ENCODE data around the gene BSG.
"Not testable (repeated sequence)": the region's sequence is repeated elsewhere in the genome, so short reads cannot be mapped to it uniquely, and the experiment has no call there.

The BSG gene

DNA sequence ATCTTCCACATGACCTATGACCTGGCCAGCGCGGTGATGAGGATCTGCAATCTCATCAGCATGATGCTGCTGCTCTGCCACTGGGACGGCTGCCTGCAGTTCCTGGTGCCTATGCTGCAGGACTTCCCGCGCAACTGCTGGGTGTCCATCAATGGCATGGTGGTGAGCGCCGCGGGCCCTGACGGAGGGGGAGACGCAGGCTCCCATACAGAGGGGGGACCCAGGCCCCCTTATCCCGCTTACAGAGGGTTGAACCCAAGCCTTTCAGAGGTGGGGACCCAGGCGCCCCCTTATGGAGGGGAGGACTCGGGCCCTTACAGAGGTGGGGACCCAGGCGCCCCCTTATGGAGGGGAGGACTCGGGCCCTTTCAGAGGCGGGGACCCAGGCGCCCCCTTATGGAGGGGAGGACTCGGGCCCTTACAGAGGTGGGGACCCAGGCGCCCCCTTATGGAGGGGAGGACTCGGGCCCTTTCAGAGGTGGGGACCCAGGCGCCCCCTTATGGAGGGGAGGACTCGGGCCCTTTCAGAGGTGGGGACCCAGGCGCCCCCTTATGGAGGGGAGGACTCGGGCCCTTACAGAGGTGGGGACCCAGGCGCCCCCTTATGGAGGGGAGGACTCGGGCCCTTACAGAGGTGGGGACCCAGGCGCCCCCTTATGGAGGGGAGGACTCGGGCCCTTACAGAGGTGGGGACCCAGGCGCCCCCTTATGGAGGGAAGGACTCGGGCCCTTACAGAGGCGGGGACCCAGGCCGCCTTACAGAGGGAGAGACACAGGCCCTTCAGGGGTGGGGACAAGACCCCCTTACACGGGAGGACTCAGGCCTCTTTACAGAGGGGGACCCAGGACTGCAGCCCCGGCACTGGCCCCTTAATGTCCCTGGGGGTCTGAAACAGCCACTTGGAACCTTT is 32.9 kb downstream of the BSG start:
- DNase-seq = not testable (repeated sequence)

DNA sequence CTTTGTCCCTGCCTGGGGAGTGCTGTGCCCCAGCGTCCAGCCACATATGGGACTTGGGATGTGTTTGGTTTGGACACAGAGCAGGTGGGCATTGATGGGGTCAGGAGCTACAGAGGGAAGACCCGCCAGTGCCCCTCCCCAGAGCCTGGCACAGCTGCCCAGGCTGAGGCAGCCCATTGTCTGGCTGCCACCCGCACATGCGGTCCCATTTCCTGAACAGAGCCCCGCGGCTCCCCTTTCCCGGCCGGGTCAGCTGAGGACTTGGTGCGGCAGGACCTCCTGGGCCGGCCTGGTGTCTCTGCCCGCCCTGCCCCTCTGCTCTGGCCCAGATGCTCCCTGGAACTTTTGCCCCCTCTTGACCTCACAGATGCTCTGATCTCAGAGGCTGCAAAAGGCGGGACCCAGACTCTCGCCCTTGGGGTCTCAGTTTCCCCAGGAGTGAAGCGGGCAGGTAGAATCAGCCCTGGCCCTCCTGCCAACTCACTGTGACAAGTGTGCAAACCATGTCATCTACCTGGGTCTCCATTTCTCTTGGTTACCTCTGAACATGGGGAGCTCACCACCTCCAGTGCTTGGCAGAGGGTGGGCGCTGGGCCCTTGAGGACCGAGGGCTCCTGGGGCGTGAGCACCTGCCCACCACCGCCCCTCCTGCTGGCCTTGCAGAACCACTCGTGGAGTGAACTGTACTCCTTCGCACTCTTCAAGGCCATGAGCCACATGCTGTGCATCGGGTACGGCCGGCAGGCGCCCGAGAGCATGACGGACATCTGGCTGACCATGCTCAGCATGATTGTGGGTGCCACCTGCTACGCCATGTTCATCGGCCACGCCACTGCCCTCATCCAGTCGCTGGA is 35.1 kb downstream of the BSG start:
- no peak for DNase-seq

DNA sequence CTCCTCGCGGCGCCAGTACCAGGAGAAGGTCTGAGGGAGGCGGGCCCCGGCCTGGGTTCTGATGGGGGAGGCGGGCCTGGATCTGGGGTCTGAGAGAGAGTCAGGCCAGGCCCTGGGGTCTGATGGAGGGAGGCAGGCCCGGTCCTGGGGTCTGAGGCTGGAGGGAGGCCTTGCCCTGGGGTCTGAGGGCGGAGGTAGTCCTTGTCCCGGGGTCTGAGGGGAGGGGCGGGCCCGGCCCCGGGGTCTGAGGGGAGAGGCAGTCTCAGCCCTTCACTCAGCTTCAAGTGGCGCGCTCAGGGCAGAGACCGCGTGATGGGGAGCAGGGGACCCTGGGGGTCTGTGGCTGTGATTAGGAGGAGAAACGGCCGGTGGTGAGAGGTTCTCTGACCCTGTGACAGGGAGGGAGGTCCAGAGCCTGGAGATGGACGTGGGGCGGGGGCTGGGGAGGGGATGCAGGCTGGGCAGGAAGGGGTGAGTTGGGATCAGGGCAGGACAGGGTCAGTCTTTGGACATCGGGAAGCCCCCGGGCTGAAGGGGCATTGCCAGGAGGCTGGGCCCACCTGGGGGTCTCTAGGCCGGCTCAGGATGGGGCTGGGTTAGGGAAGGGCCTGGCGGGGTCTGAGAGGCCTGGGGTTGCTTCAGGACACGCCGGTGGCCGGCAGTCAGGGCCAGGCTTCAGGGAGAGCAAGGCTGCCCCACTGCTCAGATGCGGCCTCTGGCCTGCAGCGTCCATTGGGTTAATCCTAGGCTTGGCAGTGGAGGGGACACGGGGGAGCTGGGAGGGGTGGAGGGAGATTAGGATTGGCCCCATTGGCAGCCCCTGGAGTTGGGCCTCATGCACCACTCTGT is 36.0 kb downstream of the BSG start:
- no peak for DNase-seq

DNA sequence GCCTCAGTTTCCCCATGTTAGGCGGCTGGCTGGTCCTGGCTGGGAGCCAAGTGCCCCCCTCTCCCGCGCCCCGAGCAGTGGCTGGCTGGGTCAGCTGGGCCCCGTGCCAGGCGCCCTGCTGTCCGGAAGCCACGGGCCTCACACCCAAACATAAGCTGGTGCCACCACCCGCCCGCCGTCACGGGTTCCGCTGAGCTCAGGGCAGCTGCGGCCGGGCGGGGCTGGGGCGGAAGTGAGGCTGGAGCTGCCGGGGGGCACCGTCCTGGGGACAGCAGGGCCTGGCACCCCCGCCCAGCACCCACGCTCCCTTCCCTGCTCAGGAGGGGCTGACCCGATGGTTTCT is 36.6 kb downstream of the BSG start:
- peak; percentile 49 to 71 (median 54) for DNase-seq

DNA sequence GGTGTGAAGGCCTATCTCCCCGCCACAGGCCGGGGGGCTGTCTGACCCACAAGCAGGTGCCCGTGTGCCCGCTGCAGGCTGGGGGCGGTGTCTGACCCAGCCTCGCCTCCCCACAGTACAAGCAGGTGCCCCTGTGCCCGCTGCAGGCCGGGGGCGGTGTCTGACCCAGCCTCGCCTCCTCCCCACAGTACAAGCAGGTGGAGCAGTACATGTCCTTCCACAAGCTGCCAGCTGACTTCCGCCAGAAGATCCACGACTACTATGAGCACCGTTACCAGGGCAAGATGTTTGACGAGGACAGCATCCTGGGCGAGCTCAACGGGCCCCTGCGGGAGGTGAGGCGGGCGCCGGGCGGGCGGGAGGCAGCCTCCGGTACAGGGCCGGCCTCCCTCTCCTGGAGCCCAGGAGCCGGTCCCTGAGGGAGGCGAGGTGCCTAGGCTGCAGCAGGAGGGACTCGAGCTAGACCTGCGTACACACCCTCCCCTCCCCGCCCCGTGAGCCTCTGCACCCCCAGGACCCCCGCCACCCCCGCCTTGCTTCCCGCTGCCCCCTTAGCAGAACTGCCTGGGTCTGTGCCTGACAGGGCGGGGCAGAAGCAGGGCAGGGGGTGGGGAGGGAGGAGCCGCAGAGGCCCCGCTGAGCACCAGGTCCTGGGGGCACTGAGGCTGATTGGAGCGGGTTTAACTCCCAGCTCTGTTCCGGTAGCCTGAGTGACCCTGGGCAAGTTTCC is 37.8 kb downstream of the BSG start:
- no peak for DNase-seq

DNA sequence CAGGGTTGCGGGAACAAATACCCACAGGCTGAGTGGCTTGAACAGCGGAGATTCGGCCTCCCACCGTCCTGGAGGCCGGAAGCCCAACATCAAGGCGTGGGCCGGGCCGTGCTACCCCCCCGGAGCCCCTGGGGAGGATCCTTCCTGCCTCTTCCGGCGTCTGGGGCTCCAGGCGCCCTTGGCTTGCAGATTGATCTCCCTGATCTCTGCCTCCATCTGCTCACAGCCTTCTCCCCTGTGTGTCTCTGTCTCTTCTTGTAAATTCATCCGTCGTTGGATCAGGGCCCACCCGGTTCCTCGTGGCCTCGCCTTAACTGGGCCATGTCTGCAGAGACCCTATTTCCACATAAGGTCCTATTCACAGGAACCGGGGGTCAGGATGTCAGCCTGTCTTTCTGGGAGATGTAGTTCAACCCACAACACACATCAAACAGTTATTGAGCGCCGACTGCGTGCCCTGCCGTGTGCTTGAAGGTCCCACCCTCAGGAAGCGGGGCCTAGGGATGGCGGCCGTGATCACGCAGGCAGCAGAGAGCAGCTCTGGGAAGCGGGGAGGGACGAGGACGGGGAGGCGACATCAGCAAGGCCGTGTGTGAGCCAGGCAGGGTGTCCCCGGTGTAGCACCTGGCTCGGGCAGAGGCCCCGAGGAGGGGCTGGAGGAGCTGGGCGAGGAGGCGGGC is 38.5 kb downstream of the BSG start:
- no peak for DNase-seq

DNA sequence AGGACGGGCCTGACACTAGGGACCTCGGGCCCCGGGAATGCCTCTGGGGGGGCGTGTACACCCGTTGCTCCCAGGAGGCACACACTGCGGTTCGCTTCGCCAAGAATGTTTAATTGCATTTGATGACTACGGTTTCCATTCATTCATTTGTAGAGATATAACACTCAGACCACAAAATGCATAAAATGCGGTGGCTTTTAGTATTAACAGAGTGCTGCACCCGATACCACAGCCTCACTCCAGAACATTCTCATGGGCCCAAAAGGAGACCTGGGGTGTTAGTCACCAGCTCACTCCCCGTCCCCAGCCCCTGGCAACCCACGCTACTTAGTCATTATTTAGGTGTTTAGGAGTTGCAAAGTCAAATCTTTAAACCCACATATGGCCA is 39.1 kb downstream of the BSG start:
- no peak for DNase-seq

DNA sequence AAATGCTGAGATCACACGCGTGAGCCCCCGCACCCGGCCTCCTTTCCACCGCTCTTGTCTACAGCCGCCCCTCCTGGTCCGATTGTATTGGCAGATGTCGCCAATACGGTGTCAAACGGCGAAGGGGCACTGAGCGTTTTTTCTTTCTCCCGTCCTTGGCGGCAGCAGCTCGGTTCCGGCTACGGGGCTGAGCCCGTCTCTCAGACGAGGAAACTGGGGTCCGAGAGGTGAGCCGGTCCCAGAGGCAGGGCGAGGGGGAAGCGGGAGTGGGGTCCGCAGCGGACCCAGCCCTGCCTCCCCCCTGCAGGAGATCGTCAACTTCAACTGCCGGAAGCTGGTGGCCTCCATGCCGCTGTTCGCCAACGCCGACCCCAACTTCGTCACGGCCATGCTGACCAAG is 40.5 kb downstream of the BSG start:
- DNase-seq = no peak

DNA sequence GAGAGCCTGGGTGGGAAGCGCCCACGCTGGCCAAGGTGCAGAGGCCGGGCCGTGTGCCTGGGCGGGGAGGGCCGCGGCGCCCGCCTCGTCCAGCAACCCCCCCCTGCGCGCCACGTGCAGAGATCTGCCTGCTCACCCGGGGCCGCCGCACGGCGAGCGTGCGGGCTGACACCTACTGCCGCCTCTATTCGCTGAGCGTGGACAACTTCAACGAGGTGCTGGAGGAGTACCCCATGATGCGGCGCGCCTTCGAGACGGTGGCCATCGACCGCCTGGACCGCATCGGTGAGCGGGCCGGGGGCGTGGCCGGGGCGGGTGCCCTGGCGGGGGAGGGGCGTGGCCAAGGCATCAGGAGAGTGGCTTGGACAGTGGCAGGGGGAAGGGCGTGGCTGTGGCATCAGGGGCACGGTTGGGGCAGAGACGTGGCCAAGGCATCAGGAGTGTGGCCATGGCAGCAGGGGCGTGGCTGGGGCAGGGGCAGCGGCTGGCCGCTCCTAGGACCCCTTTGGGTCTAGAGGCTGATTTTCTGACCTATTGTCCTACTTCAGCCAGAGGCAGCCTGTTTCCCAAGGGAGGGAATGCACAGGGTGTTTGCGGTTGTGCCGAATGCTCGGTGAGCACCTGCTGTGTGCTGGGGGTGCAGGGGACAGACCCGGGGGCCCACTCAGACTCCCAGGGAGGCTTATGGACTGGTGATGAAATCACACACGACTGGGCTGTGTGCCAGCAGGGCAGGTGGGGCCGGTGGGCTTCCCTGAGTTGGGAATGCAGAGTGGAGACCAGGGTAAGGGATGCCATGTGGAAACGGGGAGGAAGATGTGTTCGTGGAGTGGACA is 41.6 kb downstream of the BSG start:
- no peak for DNase-seq

DNA sequence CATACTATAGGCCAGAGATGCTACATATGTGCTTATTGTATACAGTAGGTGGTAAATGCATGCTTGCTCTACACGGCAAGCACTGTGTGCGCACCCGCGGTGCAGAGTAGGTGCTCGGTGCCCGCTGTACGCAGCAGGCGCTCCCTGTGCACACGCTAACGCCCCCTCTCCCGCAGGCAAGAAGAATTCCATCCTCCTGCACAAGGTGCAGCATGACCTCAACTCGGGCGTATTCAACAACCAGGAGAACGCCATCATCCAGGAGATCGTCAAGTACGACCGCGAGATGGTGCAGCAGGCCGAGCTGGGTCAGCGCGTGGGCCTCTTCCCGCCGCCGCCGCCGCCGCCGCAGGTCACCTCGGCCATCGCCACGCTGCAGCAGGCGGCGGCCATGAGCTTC is 43.2 kb downstream of the BSG start:
- peak; percentile 34 to 58 (median 43) for DNase-seq

DNA sequence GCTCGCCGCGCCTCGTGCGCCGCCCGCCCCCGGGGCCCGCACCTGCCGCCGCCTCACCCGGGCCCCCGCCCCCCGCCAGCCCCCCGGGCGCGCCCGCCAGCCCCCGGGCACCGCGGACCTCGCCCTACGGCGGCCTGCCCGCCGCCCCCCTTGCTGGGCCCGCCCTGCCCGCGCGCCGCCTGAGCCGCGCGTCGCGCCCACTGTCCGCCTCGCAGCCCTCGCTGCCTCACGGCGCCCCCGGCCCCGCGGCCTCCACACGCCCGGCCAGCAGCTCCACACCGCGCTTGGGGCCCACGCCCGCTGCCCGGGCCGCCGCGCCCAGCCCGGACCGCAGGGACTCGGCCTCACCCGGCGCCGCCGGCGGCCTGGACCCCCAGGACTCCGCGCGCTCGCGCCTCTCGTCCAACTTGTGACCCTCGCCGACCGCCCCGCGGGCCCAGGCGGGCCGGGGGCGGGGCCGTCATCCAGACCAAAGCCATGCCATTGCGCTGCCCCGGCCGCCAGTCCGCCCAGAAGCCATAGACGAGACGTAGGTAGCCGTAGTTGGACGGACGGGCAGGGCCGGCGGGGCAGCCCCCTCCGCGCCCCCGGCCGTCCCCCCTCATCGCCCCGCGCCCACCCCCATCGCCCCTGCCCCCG is 43.8 kb downstream of the BSG start:
- DNase-seq = no peak

DNA sequence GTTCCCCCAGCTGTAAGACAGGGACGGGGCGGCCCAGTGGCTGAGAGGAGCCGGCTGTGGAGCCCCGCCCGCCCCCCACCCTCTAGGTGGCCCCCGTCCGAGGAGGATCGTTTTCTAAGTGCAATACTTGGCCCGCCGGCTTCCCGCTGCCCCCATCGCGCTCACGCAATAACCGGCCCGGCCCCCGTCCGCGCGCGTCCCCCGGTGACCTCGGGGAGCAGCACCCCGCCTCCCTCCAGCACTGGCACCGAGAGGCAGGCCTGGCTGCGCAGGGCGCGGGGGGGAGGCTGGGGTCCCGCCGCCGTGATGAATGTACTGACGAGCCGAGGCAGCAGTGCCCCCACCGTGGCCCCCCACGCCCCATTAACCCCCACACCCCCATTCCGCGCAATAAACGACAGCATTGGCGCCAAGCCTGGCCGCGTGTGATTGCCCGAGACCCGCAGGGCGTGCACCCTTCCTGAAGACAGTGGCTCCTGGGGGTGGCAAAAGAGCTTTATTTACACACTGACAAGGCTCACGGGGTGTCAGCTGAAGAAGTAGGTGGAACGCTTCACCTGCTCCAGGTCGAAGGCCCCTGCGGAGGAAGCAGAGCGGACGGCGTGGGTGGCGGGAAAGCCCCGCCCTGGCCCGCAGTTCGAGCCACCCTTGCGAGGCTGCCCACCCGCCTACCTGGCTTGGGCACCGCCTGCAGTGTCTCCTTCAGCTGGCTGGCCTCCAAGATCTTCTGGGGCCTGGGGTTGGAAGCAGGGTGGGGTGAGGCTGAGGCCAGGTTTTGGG is 44.5 kb downstream of the BSG start:
- DNase-seq = no peak

DNA sequence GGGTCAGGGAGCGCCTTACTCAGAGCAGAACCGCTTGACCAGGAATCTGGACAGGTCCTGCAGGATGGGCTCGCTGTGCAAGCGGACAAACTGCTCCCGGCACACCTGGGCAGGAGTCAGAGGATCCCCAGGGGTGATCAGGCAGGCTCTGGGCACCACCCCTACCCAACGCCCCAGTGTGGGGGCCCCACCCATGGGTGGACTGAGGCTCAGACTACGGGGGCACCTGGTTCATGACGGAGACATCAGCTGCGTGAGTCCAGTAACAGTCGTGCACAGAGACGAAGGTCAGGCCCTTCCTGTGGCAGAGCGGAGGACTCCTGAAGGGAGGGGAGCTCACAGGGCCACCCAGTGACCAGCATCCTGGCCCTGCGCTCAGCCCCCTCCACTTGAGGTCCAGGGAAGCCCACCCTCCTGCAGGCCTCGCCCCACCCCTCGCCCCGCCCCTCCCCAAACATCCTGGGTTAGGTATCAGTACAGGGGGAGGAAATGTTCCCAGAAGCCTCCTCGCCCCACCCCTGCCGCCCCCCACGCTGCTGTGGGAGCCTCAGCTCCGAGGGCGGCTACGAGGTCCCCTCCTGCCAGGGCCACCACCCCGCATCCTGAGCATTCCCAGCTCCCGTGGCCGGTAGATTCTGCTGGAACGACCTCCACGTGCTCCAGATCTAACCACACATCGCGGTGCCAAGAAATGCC is 45.3 kb downstream of the BSG start:
- no peak for DNase-seq

DNA sequence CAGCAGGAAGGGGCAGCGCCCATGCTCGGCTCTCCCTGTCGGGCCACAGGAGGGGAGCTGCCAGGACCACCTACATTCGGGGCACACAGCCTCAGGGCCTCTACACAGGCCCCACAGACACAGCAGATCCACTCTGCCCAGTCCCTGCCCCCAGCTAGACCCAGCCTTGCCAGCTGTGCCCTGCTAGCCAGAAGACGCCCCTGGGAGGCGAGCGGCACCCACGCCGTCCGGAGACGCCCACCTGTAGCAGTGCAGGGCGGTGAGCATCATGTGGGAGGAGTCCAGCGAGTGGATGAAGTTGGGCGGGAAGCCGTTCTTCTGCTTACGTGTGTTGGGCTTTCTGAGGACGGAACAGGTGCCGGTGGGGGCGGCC is 45.8 kb downstream of the BSG start:
- DNase-seq = no peak

DNA sequence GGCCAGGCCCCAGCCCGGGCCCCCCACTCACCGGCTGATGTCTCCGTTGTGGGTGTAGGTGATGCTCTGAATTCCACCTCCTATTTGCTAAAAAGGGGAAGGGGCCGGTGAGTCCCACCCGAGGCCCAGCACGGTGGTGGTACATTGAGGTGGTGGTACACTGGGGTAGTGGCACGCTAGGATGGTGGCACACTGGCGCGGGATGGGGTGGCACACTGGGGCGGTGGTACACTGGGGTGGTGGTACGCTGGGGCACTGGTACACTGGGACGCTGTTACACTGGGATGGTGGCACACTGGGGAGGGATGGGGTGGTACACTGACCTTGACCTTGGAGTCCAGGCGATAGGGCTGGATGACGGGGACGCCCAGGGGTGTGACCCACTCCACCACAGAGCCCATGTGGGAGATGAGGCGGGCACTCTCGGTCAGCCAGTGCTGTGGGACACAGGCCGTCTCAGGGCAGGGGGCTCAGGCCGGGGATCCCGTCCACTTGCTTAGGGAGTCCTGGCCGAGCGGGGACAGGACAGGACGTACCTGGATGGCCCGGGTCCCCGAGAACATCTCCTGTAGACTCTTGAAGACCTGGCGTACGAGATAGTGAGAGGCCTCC is 46.4 kb downstream of the BSG start:
- no peak for DNase-seq

DNA sequence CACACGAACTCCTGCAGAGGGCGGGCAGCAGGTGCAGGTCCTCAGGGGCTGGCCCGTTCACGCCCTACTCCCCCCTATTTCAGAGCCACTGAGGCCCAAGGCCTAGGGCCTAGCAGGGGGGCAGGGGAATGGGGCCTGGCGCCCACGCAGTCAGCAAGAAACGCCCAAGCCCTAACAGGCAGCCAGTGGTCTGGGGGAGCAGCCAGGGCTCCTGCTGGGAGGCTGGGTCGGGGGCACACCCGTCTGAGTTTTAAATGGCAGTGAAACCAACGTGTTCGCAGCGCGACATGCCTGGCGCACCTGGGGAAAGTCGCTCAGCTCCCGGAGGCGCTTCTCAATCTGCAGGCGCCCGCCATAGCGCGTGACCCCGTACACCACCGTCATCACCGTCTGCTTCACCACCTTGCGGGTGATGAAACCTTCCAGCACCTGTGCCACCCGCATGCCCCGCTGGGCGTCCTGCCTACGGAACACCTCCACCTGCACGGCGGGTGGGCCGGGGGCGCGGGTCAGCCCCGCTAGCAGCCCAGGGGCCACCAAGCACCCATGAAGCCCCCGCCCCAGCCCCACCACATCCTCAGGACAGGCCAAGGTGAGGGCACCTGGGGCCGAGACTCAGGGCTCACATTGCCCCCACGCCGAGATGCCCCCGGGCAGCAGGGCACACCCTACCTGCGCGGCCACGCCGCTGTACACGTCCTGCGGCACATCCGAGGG is 47.0 kb downstream of the BSG start:
- DNase-seq = no peak

DNA sequence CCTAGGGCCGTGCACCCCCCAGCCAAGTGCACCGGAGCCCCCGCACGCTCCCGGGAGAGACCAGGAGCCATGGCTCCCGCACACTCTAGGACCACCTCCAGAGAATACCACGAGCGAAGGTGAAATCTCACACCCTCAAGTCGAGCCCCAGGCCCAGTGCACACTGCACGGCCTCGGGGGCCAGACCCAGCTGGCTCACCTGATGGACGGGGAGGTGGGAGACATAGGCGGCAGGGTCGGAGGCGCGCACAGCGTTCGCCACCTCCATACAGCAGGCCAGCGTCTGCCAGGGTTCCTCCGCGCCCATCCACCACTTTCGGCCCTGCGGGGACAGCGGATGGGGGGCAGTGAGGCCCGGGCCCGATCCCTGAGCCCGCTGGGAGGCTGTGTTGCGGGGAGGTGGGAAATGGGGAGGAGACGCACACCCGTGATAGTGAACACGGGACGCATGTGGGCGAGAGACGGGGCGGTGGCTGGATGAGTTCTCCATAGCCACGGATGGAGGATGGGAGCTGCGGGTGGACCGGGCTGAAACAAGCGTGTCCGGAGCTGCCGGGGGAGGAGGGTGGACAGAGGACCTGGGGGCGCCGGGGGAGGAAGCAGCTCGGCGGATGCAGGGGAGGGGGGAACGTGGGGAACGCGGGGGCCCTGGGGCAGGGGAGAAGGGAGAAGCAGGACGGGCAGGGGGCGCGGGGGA is 47.9 kb downstream of the BSG start:
- DNase-seq = no peak

Data from suppressor macrophage treated with lipopolysaccharide for 1 hour (primary cell).